NCI-H1417 (cell line): ENCODE data around the gene STAT5B.
"Not testable (repeated sequence)": the region's sequence is repeated elsewhere in the genome, so short reads cannot be mapped to it uniquely, and the experiment has no call there.

Experiments used
- DNase-seq, 3 experiments: peaks; one replicate each; lab custom pipeline; 2025; lab: John Stamatoyannopoulos, UW

Gene STAT5B

GRCh38 chr17:42276359-42276608, at the start of gene STAT5B:
Gene STAT5B, minus strand, starts transcription at chr17:42276391. Its CDS starts 44,264 bp downstream, at chr17:42232127.
- DNase-seq: peak; percentile 71 to 82 (median 76)

- no peak for DNase-seq
Observed at GRCh38 chr17:42325026-42325425, 48.8 kb upstream of the STAT5B start.

GRCh38 chr17:42323268-42323773, 47.1 kb upstream of the STAT5B start:
- DNase-seq: no peak

- DNase-seq: peak; percentile 77 to 94 (median 87)
Observed at GRCh38 chr17:42322382-42323267, 46.4 kb upstream of the STAT5B start.

- no peak for DNase-seq
Observed at GRCh38 chr17:42321555-42321954, 45.4 kb upstream of the STAT5B start.

GRCh38 chr17:42317967-42318366, 41.8 kb upstream of the STAT5B start:
- DNase-seq: not testable (repeated sequence)

GRCh38 chr17:42317266-42317845, 41.2 kb upstream of the STAT5B start:
- DNase-seq: no peak

- DNase-seq: no peak
Observed at GRCh38 chr17:42316755-42317154, 40.6 kb upstream of the STAT5B start.

- DNase-seq: no peak
Observed at GRCh38 chr17:42315402-42316156, 39.4 kb upstream of the STAT5B start.

GRCh38 chr17:42313773-42314566, 37.8 kb upstream of the STAT5B start:
- no peak for DNase-seq

- no peak for DNase-seq
Observed at GRCh38 chr17:42313389-42313772, 37.2 kb upstream of the STAT5B start.

GRCh38 chr17:42312285-42313130, 36.3 kb upstream of the STAT5B start:
- peak; percentile 71 to 91 (median 89) for DNase-seq

- DNase-seq: no peak
Observed at GRCh38 chr17:42312035-42312284, 35.8 kb upstream of the STAT5B start.

GRCh38 chr17:42311240-42312034, 35.2 kb upstream of the STAT5B start:
- peak in 2 of 3 experiments; percentile 32 to 40 for DNase-seq

- no peak for DNase-seq
Observed at GRCh38 chr17:42310787-42311215, 34.6 kb upstream of the STAT5B start.

- DNase-seq: peak in 1 of 3 experiments; percentile 17
Observed at GRCh38 chr17:42309986-42310786, 34.0 kb upstream of the STAT5B start.

- no peak for DNase-seq
Observed at GRCh38 chr17:42309142-42309541, 33.0 kb upstream of the STAT5B start.

GRCh38 chr17:42308446-42308845, 32.3 kb upstream of the STAT5B start:
- no peak for DNase-seq

GRCh38 chr17:42307362-42307927, 31.3 kb upstream of the STAT5B start:
- DNase-seq: no peak
